HFFc6 (cell line): ENCODE measurements around the gene COL23A1. TPM values are rescaled to one million over a fixed set of nuclear protein-coding genes. Genes with fewer than 3 reads are reported as not detected.

Source experiments
- DNase-seq: peaks from one replicate; pipeline ENCODE4 v3.0.0-alpha.2; 2018
- H3K27ac Mint-ChIP-seq: 2 replicates; pipeline ENCODE4 v1.8.0; 2020; ENCODE audit warnings: mild to moderate bottlenecking, mixed read lengths
- H3K27me3 Mint-ChIP-seq: 2 replicates; pipeline ENCODE4 v1.8.0; 2021; ENCODE audit warnings: mild to moderate bottlenecking, moderate library complexity, mixed read lengths; ENCODE audit not compliant: insufficient read depth
- H3K36me3 Mint-ChIP-seq: 2 replicates; pipeline ENCODE4 v1.8.0; 2021; ENCODE audit warnings: low read depth, mixed read lengths
- H3K4me1 Mint-ChIP-seq: 2 replicates; pipeline ENCODE4 v1.8.0; 2020; ENCODE audit warnings: low read depth, mixed read lengths
- H3K4me3 Mint-ChIP-seq: 2 replicates; pipeline ENCODE4 v1.8.0; 2020; ENCODE audit warnings: mild to moderate bottlenecking, moderate library complexity, mixed read lengths
- H3K9me3 Mint-ChIP-seq: 2 replicates; pipeline ENCODE4 v1.8.0; 2020; ENCODE audit warnings: mild to moderate bottlenecking, mixed read lengths
- total RNA-seq, 6 experiments: library from RNA; stranded (reverse); fragmentation: NEBNext Ultra II Directional; extraction: Animal tissue kit (Norgen Biotek cat#: 25700); gene quantifications; 2 replicates in 1 of 6; 3 replicates in 5 of 6; pipeline ENCODE4 v1.2.3, GENCODE V29; 2021
- TF ChIP-seq, protein P1 (sequence below): fragments of 200-600 bp; sonication (generic); IDR thresholded peaks from 2 replicates; pipeline ENCODE4 v1.5.0; 2021; ENCODE audit warnings: antibody characterized with exemption, mild to moderate bottlenecking

Gene COL23A1
- total RNA-seq, 6 experiments from 2014 or later: not detected

DNA sequence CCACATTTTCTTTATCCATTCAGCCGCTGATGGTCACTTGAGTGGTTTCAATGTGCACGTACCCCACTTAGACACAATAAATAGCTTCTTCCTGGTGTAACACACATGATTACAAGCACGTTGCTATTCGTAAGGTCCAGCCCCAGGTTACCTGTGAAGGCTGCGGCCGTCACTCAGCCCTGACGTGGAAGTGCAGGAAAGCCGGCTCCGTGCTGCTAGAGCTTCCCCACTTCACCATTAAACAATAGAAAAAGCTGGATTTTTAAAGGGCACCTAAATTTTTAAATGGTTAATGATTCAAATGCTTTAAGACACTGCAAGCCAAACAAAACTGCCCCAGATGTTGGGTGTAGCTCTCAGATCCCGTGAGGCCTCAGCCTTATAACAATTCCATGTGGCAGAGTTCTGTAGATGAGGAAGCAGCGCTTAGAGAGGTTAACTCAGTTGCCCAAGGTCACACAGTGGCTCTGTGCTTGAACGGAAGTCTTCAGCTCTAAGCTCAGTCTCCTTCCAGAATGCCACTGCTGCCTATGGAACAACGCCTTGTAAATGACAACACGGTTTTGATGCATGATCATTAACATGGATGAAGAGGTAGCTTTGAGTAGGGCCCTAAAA is 125.7 kb downstream of the COL23A1 start:
- no peaks in the 10 kb centered on the region; the same call in 1 of the 2 replicates for H3K36me3 Mint-ChIP-seq
- no peak for DNase-seq
- peaks cover 12% of the 10 kb centered on the region for H3K4me1 Mint-ChIP-seq
- no peak overlapping the region for H3K4me3 Mint-ChIP-seq
- TF ChIP-seq, protein P1, sequence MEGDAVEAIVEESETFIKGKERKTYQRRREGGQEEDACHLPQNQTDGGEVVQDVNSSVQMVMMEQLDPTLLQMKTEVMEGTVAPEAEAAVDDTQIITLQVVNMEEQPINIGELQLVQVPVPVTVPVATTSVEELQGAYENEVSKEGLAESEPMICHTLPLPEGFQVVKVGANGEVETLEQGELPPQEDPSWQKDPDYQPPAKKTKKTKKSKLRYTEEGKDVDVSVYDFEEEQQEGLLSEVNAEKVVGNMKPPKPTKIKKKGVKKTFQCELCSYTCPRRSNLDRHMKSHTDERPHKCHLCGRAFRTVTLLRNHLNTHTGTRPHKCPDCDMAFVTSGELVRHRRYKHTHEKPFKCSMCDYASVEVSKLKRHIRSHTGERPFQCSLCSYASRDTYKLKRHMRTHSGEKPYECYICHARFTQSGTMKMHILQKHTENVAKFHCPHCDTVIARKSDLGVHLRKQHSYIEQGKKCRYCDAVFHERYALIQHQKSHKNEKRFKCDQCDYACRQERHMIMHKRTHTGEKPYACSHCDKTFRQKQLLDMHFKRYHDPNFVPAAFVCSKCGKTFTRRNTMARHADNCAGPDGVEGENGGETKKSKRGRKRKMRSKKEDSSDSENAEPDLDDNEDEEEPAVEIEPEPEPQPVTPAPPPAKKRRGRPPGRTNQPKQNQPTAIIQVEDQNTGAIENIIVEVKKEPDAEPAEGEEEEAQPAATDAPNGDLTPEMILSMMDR: no peak
- H3K27ac Mint-ChIP-seq: no peak overlapping the region
- peaks cover 10% of the 10 kb centered on the region for H3K27me3 Mint-ChIP-seq
- peaks cover 38% of the 10 kb centered on the region for H3K9me3 Mint-ChIP-seq

DNA sequence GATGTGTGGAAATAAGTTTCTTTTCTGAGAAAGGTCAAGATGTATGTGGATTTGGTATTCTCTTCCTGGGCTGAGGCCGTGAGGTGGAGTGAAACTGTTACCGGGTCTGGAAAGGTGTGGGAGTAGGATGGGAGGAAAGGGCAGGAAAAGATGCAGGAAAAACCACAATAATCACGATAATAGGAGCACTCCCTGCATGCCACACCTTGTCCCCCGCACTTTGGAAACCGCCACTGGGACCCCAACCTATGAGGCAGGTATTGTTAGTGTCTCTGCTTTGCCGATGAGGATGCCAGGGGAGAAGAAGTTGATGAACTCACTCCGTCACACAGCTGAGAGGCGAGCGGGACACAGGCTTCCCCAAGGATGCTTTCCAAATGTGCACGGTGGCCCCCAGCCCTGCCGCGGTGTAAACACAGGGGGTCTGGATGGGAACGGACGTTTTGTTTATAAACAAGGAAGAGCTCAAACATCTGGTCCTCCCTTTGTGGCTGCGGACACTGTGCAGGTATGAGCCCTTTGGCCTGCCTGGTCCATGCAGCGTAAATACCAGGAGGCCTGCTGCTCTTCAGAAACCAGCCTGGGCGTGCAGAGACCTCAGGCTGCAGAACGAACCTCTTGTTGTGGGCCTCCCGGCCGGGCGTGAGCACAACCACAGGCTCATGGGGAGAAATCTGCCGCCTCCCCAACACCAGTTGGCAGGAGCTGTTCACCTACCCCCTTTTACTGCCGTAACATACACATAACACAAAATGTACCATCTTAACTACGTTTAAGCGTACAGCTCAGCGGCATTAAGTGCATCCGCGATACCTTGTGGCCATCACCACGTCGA is 126.7 kb downstream of the COL23A1 start:
- TF ChIP-seq, protein P1: no peak
- H3K27me3 Mint-ChIP-seq: peaks cover 10% of the 10 kb centered on the region
- H3K9me3 Mint-ChIP-seq: peaks cover 35% of the 10 kb centered on the region
- H3K4me3 Mint-ChIP-seq: no peak overlapping the region
- no peak for DNase-seq
- H3K27ac Mint-ChIP-seq: no peak overlapping the region
- peaks cover 12% of the 10 kb centered on the region for H3K4me1 Mint-ChIP-seq
- H3K36me3 Mint-ChIP-seq: no peaks in the 10 kb centered on the region

DNA sequence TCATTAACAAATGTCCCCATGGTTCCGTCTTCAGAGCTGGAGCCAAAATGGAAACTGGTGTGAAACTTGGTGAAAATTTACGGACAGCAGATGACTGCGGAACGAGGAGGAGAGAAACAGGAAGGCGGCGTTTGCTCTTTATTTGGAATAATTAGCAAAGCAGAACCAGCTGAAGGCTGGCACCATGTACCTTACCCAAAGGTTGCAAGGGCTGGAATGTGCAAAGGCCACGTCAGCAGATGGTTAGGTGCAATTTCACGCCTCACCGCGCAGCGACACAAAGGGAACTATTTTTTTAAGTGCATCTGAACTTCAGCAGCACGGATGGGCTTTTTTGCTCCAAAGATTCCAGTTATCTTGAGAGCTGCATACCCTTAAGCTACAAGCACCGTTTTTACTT is 127.4 kb downstream of the COL23A1 start:
- Mint-ChIP-seq H3K4me3 (no peak overlapping the region), H3K4me1 (peaks cover 8% of the 10 kb centered on the region), H3K27me3 (peaks cover 10% of the 10 kb centered on the region), H3K9me3 (peaks cover 42% of the 10 kb centered on the region), H3K27ac (no peak overlapping the region), H3K36me3 (no peaks in the 10 kb centered on the region)
- TF ChIP-seq, protein P1: no peak
- no peak for DNase-seq

DNA sequence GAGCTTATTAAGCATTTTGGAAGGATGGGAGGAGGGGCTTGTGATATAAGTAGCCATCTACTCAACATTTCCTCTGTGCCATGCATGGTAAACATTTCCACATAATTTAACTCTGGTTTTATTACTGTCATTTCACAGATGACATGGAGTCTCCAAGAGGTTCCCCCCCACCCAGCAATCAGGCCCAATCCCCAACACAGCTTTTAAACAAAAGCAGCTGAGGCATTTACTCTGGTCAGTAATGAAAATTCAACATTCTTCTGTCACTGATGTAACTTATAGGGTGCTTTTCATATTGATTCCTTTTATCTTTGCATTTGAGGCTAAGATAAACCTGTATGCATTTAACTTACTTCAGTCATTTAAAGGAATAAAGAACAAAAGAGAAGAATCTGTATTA is 128.1 kb downstream of the COL23A1 start:
- no peak overlapping the region for H3K27ac Mint-ChIP-seq
- peaks cover under 1% of the 10 kb centered on the region; the same call in 1 of the 2 replicates for H3K4me1 Mint-ChIP-seq
- H3K4me3 Mint-ChIP-seq: no peak overlapping the region
- peaks cover 10% of the 10 kb centered on the region for H3K27me3 Mint-ChIP-seq
- no peak for DNase-seq
- H3K36me3 Mint-ChIP-seq: no peaks in the 10 kb centered on the region
- TF ChIP-seq, protein P1: no peak
- peaks cover 42% of the 10 kb centered on the region for H3K9me3 Mint-ChIP-seq

DNA sequence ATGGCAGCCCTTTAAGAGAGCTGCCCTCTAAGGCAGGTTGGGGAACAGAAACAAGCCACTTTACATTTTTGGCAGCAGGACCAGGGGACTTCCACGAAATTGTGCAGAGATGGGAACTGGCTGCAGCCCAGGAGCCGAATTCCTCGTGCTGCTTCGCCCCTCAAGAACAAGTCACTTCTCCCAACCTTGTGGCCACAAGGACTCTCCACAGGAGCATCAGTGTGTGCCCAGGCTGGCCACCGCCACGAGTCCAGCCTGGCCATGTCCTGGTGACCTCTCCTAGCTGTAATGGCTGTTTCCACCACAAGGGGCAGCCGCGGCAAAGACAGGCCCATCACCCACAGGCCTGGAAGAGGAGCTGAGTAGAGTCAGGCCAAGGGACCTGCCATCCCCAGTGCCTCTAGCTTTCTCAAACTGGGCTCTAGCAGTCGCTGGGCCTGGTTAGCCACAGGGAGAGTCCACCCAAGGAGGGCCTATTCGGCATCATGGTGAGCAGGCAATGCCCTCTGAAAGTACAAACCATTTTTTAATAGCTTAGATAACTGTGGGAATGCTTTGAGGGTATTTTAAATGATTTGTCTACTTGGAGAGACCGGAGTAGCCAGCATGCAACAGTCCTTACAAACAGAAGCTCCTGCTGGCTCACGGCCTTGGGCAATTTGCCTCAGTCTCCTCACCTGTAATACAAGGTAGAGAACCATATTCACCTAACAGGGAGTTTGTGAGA is 129.0 kb downstream of the COL23A1 start:
- DNase-seq: no peak
- Mint-ChIP-seq H3K27me3 (peaks cover 10% of the 10 kb centered on the region), H3K27ac (no peak overlapping the region), H3K36me3 (no peaks in the 10 kb centered on the region), H3K4me1 (no peaks in the 10 kb centered on the region), H3K4me3 (no peak overlapping the region), H3K9me3 (peaks cover 46% of the 10 kb centered on the region)
- TF ChIP-seq, protein P1: peak; percentile 66
